Eye (tissue), 1 donor: ENCODE results near the gene SPATS2L.
A peak's percentile ranks its signal among the peaks of the same experiment; 100 is the strongest.

Experiments used
- DNase-seq: peaks from one replicate; pipeline ENCODE4 v3.0.0-alpha.2; 2015

SPATS2L gene

GRCh38 chr2:200421270-200421669 lies 114.8 kb downstream of the SPATS2L start:
- DNase-seq, result no peak

- DNase-seq, result no peak
Observed at GRCh38 chr2:200422071-200422470, 115.6 kb downstream of the SPATS2L start.

- DNase-seq, result no peak
Observed at GRCh38 chr2:200422532-200423261, 116.2 kb downstream of the SPATS2L start.

GRCh38 chr2:200423541-200423940 lies 117.0 kb downstream of the SPATS2L start:
- no peak for DNase-seq

GRCh38 chr2:200425026-200425821 lies 118.7 kb downstream of the SPATS2L start:
- DNase-seq, result no peak

- no peak for DNase-seq
Observed at GRCh38 chr2:200426754-200427153, 120.3 kb downstream of the SPATS2L start.

- DNase-seq, result no peak
Observed at GRCh38 chr2:200428961-200429665, 122.6 kb downstream of the SPATS2L start.

GRCh38 chr2:200430017-200430416 lies 123.5 kb downstream of the SPATS2L start:
- DNase-seq, result peak; percentile 33

GRCh38 chr2:200431996-200432705 lies 125.7 kb downstream of the SPATS2L start:
- DNase-seq, result no peak

- no peak for DNase-seq
Observed at GRCh38 chr2:200435379-200435778, 128.9 kb downstream of the SPATS2L start.

- no peak for DNase-seq
Observed at GRCh38 chr2:200438251-200438650, 131.8 kb downstream of the SPATS2L start.

- DNase-seq, result no peak
Observed at GRCh38 chr2:200438846-200439245, 132.4 kb downstream of the SPATS2L start.

GRCh38 chr2:200439981-200440380 lies 133.5 kb downstream of the SPATS2L start:
- no peak for DNase-seq

GRCh38 chr2:200442471-200442870 lies 136.0 kb downstream of the SPATS2L start:
- DNase-seq, result no peak

GRCh38 chr2:200443376-200443775 lies 136.9 kb downstream of the SPATS2L start:
- DNase-seq, result no peak

- DNase-seq, result no peak
Observed at GRCh38 chr2:200443916-200444315, 137.4 kb downstream of the SPATS2L start.

GRCh38 chr2:200444530-200444929 lies 138.0 kb downstream of the SPATS2L start:
- DNase-seq, result no peak

GRCh38 chr2:200445284-200445683 lies 138.8 kb downstream of the SPATS2L start:
- no peak for DNase-seq

- no peak for DNase-seq
Observed at GRCh38 chr2:200446612-200447011, 140.1 kb downstream of the SPATS2L start.

- DNase-seq, result no peak
Observed at GRCh38 chr2:200447139-200447855, 140.8 kb downstream of the SPATS2L start.

GRCh38 chr2:200448455-200448854 lies 142.0 kb downstream of the SPATS2L start:
- DNase-seq, result no peak

- no peak for DNase-seq
Observed at GRCh38 chr2:200449149-200449548, 142.7 kb downstream of the SPATS2L start.
